ENCODE data around the gene RALGDS.

GRCh38 chr9:133130685-133131244 lies 9.7 kb upstream of the RALGDS start:
- TF ChIP-seq, protein P1, sequence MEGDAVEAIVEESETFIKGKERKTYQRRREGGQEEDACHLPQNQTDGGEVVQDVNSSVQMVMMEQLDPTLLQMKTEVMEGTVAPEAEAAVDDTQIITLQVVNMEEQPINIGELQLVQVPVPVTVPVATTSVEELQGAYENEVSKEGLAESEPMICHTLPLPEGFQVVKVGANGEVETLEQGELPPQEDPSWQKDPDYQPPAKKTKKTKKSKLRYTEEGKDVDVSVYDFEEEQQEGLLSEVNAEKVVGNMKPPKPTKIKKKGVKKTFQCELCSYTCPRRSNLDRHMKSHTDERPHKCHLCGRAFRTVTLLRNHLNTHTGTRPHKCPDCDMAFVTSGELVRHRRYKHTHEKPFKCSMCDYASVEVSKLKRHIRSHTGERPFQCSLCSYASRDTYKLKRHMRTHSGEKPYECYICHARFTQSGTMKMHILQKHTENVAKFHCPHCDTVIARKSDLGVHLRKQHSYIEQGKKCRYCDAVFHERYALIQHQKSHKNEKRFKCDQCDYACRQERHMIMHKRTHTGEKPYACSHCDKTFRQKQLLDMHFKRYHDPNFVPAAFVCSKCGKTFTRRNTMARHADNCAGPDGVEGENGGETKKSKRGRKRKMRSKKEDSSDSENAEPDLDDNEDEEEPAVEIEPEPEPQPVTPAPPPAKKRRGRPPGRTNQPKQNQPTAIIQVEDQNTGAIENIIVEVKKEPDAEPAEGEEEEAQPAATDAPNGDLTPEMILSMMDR (IDR thresholded peaks at IDR 0.05; ENCODE audit: low read depth, low read length), result no peak
- TF ChIP-seq POLR2A (IDR thresholded peaks at IDR 0.05; ENCODE audit: extremely low read depth, insufficient read length) (no peak), MAX (IDR thresholded peaks at IDR 0.05; ENCODE audit: low read depth, low read length) (no peak), MYC (IDR thresholded peaks at IDR 0.05; ENCODE audit: low read depth, low read length) (no peak)

Data from NB4 (cell line).